HCT116 (cell line): ENCODE data around the gene ADGRD1.

Experiments used
- YY1 ChIP-seq: IDR thresholded peaks from 2 replicates; pipeline ENCODE4 v1.6.1; 2011; ENCODE audit warnings: low read length, low read depth, moderate library complexity, mild to moderate bottlenecking; ENCODE audit not compliant: insufficient replicate concordance; ENCODE audit errors: extremely low read depth
- TF ChIP-seq, protein P1 (sequence below): IDR thresholded peaks from 2 replicates; pipeline ENCODE4 v1.6.1; 2012
- TF ChIP-seq, protein P2 (sequence below), 3 experiments: fragments of 200-600 bp in 1 of 3; sonication (generic) in 1 of 3; IDR thresholded peaks in 2 of 3; conservative IDR thresholded peaks in 1 of 3; 2 replicates each; pipeline ENCODE4 v1.5.1; 2012 to 2017; ENCODE audit warnings: low read depth in 2 of 3, low read length in 2 of 3, antibody characterized with exemption in 1 of 3, borderline replicate concordance in 1 of 3, control low read depth in 1 of 3, mild to moderate bottlenecking in 1 of 3, mixed read lengths in 1 of 3, mixed run types in 1 of 3, moderate library complexity in 1 of 3; ENCODE audit not compliant: insufficient read depth in 1 of 3
- TF ChIP-seq, protein P3 (sequence below): IDR thresholded peaks from 2 replicates; pipeline ENCODE4 v1.6.1; 2011; ENCODE audit warnings: mild to moderate bottlenecking, low read length, moderate library complexity; ENCODE audit not compliant: insufficient replicate concordance; ENCODE audit errors: extremely low read depth

DNA sequence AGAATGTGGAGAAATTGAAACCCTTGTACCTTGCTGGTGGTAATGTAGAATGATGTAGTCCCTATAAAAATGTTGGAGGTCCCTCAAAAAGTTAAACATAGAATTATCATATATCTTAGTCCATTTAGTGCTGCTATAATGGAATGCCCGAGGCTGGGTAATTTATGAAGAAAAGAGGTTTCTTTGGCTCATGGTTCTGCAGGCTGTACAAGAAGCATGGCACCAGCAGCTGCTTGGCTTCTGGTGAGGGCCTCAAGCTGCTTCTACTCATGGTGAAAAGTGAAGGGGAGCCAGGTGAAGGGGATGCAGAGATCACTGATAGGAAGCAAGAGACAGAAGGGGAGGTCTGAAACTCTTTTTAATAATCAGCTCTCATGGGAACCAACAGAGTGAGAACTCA is 233.9 kb downstream of the ADGRD1 start:
- TF ChIP-seq, protein P1, sequence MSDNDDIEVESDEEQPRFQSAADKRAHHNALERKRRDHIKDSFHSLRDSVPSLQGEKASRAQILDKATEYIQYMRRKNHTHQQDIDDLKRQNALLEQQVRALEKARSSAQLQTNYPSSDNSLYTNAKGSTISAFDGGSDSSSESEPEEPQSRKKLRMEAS = no peak
- TF ChIP-seq, protein P2, sequence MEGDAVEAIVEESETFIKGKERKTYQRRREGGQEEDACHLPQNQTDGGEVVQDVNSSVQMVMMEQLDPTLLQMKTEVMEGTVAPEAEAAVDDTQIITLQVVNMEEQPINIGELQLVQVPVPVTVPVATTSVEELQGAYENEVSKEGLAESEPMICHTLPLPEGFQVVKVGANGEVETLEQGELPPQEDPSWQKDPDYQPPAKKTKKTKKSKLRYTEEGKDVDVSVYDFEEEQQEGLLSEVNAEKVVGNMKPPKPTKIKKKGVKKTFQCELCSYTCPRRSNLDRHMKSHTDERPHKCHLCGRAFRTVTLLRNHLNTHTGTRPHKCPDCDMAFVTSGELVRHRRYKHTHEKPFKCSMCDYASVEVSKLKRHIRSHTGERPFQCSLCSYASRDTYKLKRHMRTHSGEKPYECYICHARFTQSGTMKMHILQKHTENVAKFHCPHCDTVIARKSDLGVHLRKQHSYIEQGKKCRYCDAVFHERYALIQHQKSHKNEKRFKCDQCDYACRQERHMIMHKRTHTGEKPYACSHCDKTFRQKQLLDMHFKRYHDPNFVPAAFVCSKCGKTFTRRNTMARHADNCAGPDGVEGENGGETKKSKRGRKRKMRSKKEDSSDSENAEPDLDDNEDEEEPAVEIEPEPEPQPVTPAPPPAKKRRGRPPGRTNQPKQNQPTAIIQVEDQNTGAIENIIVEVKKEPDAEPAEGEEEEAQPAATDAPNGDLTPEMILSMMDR (IDR thresholded peaks at IDR 0.05 in 2 of 3, conservative IDR thresholded peaks at IDR 0.05 in 1 of 3; ENCODE audit: borderline replicate concordance in 1 of 3, insufficient read depth in 1 of 3, low read depth in 2 of 3, low read length in 2 of 3) = no peak
- TF ChIP-seq, protein P3, sequence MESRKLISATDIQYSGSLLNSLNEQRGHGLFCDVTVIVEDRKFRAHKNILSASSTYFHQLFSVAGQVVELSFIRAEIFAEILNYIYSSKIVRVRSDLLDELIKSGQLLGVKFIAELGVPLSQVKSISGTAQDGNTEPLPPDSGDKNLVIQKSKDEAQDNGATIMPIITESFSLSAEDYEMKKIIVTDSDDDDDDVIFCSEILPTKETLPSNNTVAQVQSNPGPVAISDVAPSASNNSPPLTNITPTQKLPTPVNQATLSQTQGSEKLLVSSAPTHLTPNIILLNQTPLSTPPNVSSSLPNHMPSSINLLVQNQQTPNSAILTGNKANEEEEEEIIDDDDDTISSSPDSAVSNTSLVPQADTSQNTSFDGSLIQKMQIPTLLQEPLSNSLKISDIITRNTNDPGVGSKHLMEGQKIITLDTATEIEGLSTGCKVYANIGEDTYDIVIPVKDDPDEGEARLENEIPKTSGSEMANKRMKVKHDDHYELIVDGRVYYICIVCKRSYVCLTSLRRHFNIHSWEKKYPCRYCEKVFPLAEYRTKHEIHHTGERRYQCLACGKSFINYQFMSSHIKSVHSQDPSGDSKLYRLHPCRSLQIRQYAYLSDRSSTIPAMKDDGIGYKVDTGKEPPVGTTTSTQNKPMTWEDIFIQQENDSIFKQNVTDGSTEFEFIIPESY = no peak
- no peak for TF ChIP-seq YY1
